Endothelial cell of umbilical vein (primary cell): Measurements from ENCODE around the gene NKX3-2. TPM values are rescaled to one million over a fixed set of nuclear protein-coding genes. Genes with fewer than 3 reads are reported as not detected.
A peak's percentile ranks its signal among the peaks of the same experiment; 100 is the strongest.

ENCODE experiments used
- BruUV-seq: library from RNA; stranded (reverse); fragments of 400-500 nt; replicated peaks from 2 replicates; lab custom pipeline; 2021; lab: Mats Ljungman, UMichigan
- CTCF ChIA-PET: fragments of 300-600, 350-600 bp; sonication (Branson Sonifier 250); formaldehyde crosslinking; loops from one replicate; lab custom pipeline; 2021; ENCODE audit warnings: antibody characterized with exemption, inconsistent platforms; lab: Charles Lee
- POLR2A ChIA-PET: fragments of 300-600, 350-600 bp; sonication (Branson Sonifier 250); formaldehyde crosslinking; loops from one replicate; lab custom pipeline; 2021; ENCODE audit warnings: antibody characterized with exemption, inconsistent platforms; lab: Charles Lee
- DNase-seq: peaks from one replicate; pipeline ENCODE4 v3.0.0-alpha.2; 2011; ENCODE audit warnings: low read depth, low spot score
- FAIRE-seq: peaks from 2 replicates; lab custom pipeline; 2011; peaks lifted over from hg19 to GRCh38; lab: Jason Lieb, UNC
- H2AFZ ChIP-seq: 2 replicates; pipeline ENCODE4 v1.6.0; 2012; ENCODE audit warnings: low read depth, low read length, control low read depth, inconsistent platforms
- H3K27ac ChIP-seq: 2 replicates; pipeline ENCODE4 v1.5.1; 2011; ENCODE audit warnings: low read depth, mild to moderate bottlenecking, control low read depth, low read length, moderate library complexity; ENCODE audit not compliant: insufficient read depth
- H3K27me3 ChIP-seq, 2 experiments: 2 replicates each; pipeline versions ENCODE4 v1.6.0 to v1.6.1; 2011; ENCODE audit warnings: low read length in 2 of 2, mixed read lengths in 1 of 2; ENCODE audit not compliant: control insufficient read depth in 2 of 2, insufficient read depth in 2 of 2
- H3K36me3 ChIP-seq, 2 experiments: 2 replicates in 1 of 2; 3 replicates in 1 of 2; pipeline ENCODE4 v1.5.1; 2011; ENCODE audit warnings: low read length in 2 of 2, mild to moderate bottlenecking in 1 of 2, moderate library complexity in 1 of 2; ENCODE audit not compliant: control insufficient read depth in 2 of 2, insufficient read depth in 2 of 2; ENCODE audit errors: extremely low read depth in 1 of 2
- H3K4me1 ChIP-seq: 3 replicates; pipeline ENCODE4 v1.5.1; 2011; ENCODE audit warnings: mild to moderate bottlenecking, low read length; ENCODE audit not compliant: control insufficient read depth, insufficient read depth; ENCODE audit errors: extremely low read depth
- H3K4me2 ChIP-seq: 2 replicates; pipeline ENCODE4 v1.6.1; 2011; ENCODE audit warnings: low read length, control low read depth, mixed read lengths; ENCODE audit not compliant: insufficient read depth
- H3K4me3 ChIP-seq, 3 experiments: fragments of 200-600 bp in 1 of 3; sonication (generic), shearing (Covaris generic) in 1 of 3; replicated peaks in 1 of 3; 2 replicates each; pipeline ENCODE4 v1.5.1; 2011 to 2016; ENCODE audit warnings: control low read depth in 3 of 3, low read length in 3 of 3, mild to moderate bottlenecking in 2 of 3, inconsistent platforms in 1 of 3, low read depth in 1 of 3, moderate library complexity in 1 of 3; ENCODE audit not compliant: insufficient read depth in 1 of 3
- H3K79me2 ChIP-seq: 2 replicates; pipeline ENCODE4 v1.6.0; 2012; ENCODE audit warnings: low read length, inconsistent platforms; ENCODE audit not compliant: control insufficient read depth, insufficient read depth
- H3K9ac ChIP-seq: replicated peaks from 2 replicates; pipeline ENCODE3; 2011; ENCODE audit warnings: low read length, control low read depth; ENCODE audit not compliant: insufficient read depth; ENCODE audit errors: extremely low read depth
- H3K9me1 ChIP-seq: replicated peaks from 3 replicates; pipeline ENCODE4 v1.6.0; 2011; ENCODE audit warnings: mild to moderate bottlenecking, low read length; ENCODE audit not compliant: control insufficient read depth, insufficient read depth; ENCODE audit errors: extremely low read depth
- H3K9me3 ChIP-seq: replicated peaks from 2 replicates; pipeline ENCODE4 v1.5.1; 2012; ENCODE audit warnings: low read length, inconsistent platforms; ENCODE audit not compliant: control insufficient read depth, insufficient read depth
- H4K20me1 ChIP-seq: replicated peaks from 2 replicates; pipeline ENCODE3; 2011; ENCODE audit warnings: mild to moderate bottlenecking, low read length; ENCODE audit not compliant: control insufficient read depth, insufficient read depth; ENCODE audit errors: extremely low read depth
- FOS ChIP-seq: IDR thresholded peaks from 2 replicates; pipeline ENCODE4 v1.6.1; 2011; ENCODE audit warnings: mild to moderate bottlenecking, low read length, moderate library complexity, borderline replicate concordance; ENCODE audit not compliant: insufficient read depth
- POLR2A ChIP-seq: IDR thresholded peaks from 2 replicates; pipeline ENCODE4 v1.6.1; 2012; ENCODE audit warnings: low read depth, mild to moderate bottlenecking, control low read depth, low read length
- POLR2AphosphoS5 ChIP-seq: IDR thresholded peaks from 2 replicates; pipeline ENCODE4 v1.6.1; 2012; ENCODE audit warnings: low read depth, mild to moderate bottlenecking, control low read depth, low read length, moderate library complexity; ENCODE audit not compliant: insufficient read depth
- dilution Hi-C: fragments of 300-500 bp; cut with MboI; formaldehyde crosslinking; loops from one replicate; pipeline ENCODE4 v1.15.0; 2019; ENCODE audit warnings: low sequenced_read_pairs; ENCODE audit not compliant: extremely low pct_ligation_motif_present
- intact Hi-C: fragments of 100-400 bp; cut with micrococcal nuclease; formaldehyde crosslinking; loops from one replicate; pipeline ENCODE4 v1.10.0; 2022
- polyA plus RNA-seq, 4 experiments: library from polyadenylated mRNA; depleted of rRNA in 3 of 4; stranded (reverse) in 3 of 4; unstranded in 1 of 4; fragments of >200 nt; gene quantifications; 2 replicates each; pipeline versions ENCODE4 v1.2.1 to v1.2.3, GENCODE V29; 2011 to 2012; ENCODE audit warnings: missing spikeins in 1 of 4
- total RNA-seq: library from RNA; stranded (reverse); gene quantifications from 2 replicates; pipeline ENCODE4 v1.2.3, GENCODE V29; 2021

The NKX3-2 gene
- total and polyA plus RNA-seq, 2 donors (not counting 3 experiments of a cell fraction or from before 2014, with no cell fraction given), result not detected

- intact Hi-C loops, result no loop called here
Measured at GRCh38 chr4:13588954-13589353, 44.6 kb upstream of the NKX3-2 start.

GRCh38 chr4:13584481-13584880, 40.2 kb upstream of the NKX3-2 start:
- peak overlapping the region; percentile 50 for H3K4me2 ChIP-seq
- CTCF ChIA-PET, result interaction anchor here (0.9 to 1.5 kb wide), 4 partner anchors 21 to 731 kb away, joined by 3 to 4 read pairs (median 3); no protein-coding TSS in a partner anchor
- H3K36me3 ChIP-seq, result peaks cover 12 to 14% of the 10 kb centered on the region in 2 experiments
- peaks cover 10% of the 10 kb centered on the region for H3K4me1 ChIP-seq
- H3K9me1 ChIP-seq, result no peaks in the 10 kb centered on the region
- H3K4me3 ChIP-seq, result no peak overlapping the region
- peak overlapping the region; percentile 85 for H2AFZ ChIP-seq
- TF ChIP-seq POLR2A (no peak), FOS (peak; percentile 69)
- peak; percentile 40 for DNase-seq
- H3K9me3 ChIP-seq, result no peaks in the 10 kb centered on the region
- no peaks in the 10 kb centered on the region for H4K20me1 ChIP-seq
- no peak overlapping the region for H3K27ac ChIP-seq
- peak overlapping the region; percentile 23 for H3K9ac ChIP-seq
- intact Hi-C loops, result no loop called here
- POLR2A ChIA-PET, result no interaction called here
- dilution Hi-C loops, result no loop called here
- BruUV-seq, result no TSS peak
- no peaks in the 10 kb centered on the region for H3K79me2 ChIP-seq
- H3K27me3 ChIP-seq, result no peaks in the 10 kb centered on the region
- peak; percentile 81 for FAIRE-seq

More at GRCh38 chr4:13588954-13589353, 44.6 kb upstream of the NKX3-2 start:
- CTCF ChIA-PET, result no interaction called here
- Histone ChIP-seq H3K9me3 (no peaks in the 10 kb centered on the region), H3K27me3 (no peaks in the 10 kb centered on the region), H3K9me1 (no peaks in the 10 kb centered on the region), H3K4me1 (peaks cover 10% of the 10 kb centered on the region), H3K4me2 (no peak overlapping the region), H3K79me2 (no peaks in the 10 kb centered on the region), H3K9ac (no peak overlapping the region), H3K4me3 (no peak overlapping the region), H2AFZ (no peak overlapping the region), H4K20me1 (no peaks in the 10 kb centered on the region), H3K36me3 (peaks cover 8 to 10% of the 10 kb centered on the region in 2 experiments), H3K27ac (no peak overlapping the region)
- POLR2A ChIA-PET, result no interaction called here
- no peak for FAIRE-seq
- DNase-seq, result no peak
- no peak for TF ChIP-seq POLR2AphosphoS5
- no TSS peak for BruUV-seq
- dilution Hi-C loops, result no loop called here
